Endothelial cell of umbilical vein (primary cell): ENCODE results near the gene EFEMP1. TPM values are rescaled to one million over a fixed set of nuclear protein-coding genes. Genes with fewer than 3 reads are reported as not detected.
A peak's percentile ranks its signal among the peaks of the same experiment; 100 is the strongest.

Experiments
- BruUV-seq: library from RNA; stranded (reverse); fragments of 400-500 nt; replicated peaks from 2 replicates; lab custom pipeline; 2021; lab: Mats Ljungman, UMichigan
- CTCF ChIA-PET: fragments of 300-600, 350-600 bp; sonication (Branson Sonifier 250); formaldehyde crosslinking; loops from one replicate; lab custom pipeline; 2021; ENCODE audit warnings: antibody characterized with exemption, inconsistent platforms; lab: Charles Lee
- POLR2A ChIA-PET: fragments of 300-600, 350-600 bp; sonication (Branson Sonifier 250); formaldehyde crosslinking; loops from one replicate; lab custom pipeline; 2021; ENCODE audit warnings: antibody characterized with exemption, inconsistent platforms; lab: Charles Lee
- DNase-seq: peaks from one replicate; pipeline ENCODE4 v3.0.0-alpha.2; 2011; ENCODE audit warnings: low read depth, low spot score
- FAIRE-seq: peaks from 2 replicates; lab custom pipeline; 2011; peaks lifted over from hg19 to GRCh38; lab: Jason Lieb, UNC
- H2AFZ ChIP-seq: 2 replicates; pipeline ENCODE4 v1.6.0; 2012; ENCODE audit warnings: low read depth, low read length, control low read depth, inconsistent platforms
- H3K27ac ChIP-seq: 2 replicates; pipeline ENCODE4 v1.5.1; 2011; ENCODE audit warnings: low read depth, mild to moderate bottlenecking, control low read depth, low read length, moderate library complexity; ENCODE audit not compliant: insufficient read depth
- H3K27me3 ChIP-seq, 2 experiments: 2 replicates each; pipeline versions ENCODE4 v1.6.0 to v1.6.1; 2011; ENCODE audit warnings: low read length in 2 of 2, mixed read lengths in 1 of 2; ENCODE audit not compliant: control insufficient read depth in 2 of 2, insufficient read depth in 2 of 2
- H3K36me3 ChIP-seq, 2 experiments: 2 replicates in 1 of 2; 3 replicates in 1 of 2; pipeline ENCODE4 v1.5.1; 2011; ENCODE audit warnings: low read length in 2 of 2, mild to moderate bottlenecking in 1 of 2, moderate library complexity in 1 of 2; ENCODE audit not compliant: control insufficient read depth in 2 of 2, insufficient read depth in 2 of 2; ENCODE audit errors: extremely low read depth in 1 of 2
- H3K4me1 ChIP-seq: 3 replicates; pipeline ENCODE4 v1.5.1; 2011; ENCODE audit warnings: mild to moderate bottlenecking, low read length; ENCODE audit not compliant: control insufficient read depth, insufficient read depth; ENCODE audit errors: extremely low read depth
- H3K4me2 ChIP-seq: 2 replicates; pipeline ENCODE4 v1.6.1; 2011; ENCODE audit warnings: low read length, control low read depth, mixed read lengths; ENCODE audit not compliant: insufficient read depth
- H3K4me3 ChIP-seq, 3 experiments: fragments of 200-600 bp in 1 of 3; sonication (generic), shearing (Covaris generic) in 1 of 3; replicated peaks in 1 of 3; 2 replicates each; pipeline ENCODE4 v1.5.1; 2011 to 2016; ENCODE audit warnings: control low read depth in 3 of 3, low read length in 3 of 3, mild to moderate bottlenecking in 2 of 3, inconsistent platforms in 1 of 3, low read depth in 1 of 3, moderate library complexity in 1 of 3; ENCODE audit not compliant: insufficient read depth in 1 of 3
- H3K79me2 ChIP-seq: 2 replicates; pipeline ENCODE4 v1.6.0; 2012; ENCODE audit warnings: low read length, inconsistent platforms; ENCODE audit not compliant: control insufficient read depth, insufficient read depth
- H3K9ac ChIP-seq: replicated peaks from 2 replicates; pipeline ENCODE3; 2011; ENCODE audit warnings: low read length, control low read depth; ENCODE audit not compliant: insufficient read depth; ENCODE audit errors: extremely low read depth
- H3K9me1 ChIP-seq: replicated peaks from 3 replicates; pipeline ENCODE4 v1.6.0; 2011; ENCODE audit warnings: mild to moderate bottlenecking, low read length; ENCODE audit not compliant: control insufficient read depth, insufficient read depth; ENCODE audit errors: extremely low read depth
- H3K9me3 ChIP-seq: replicated peaks from 2 replicates; pipeline ENCODE4 v1.5.1; 2012; ENCODE audit warnings: low read length, inconsistent platforms; ENCODE audit not compliant: control insufficient read depth, insufficient read depth
- H4K20me1 ChIP-seq: replicated peaks from 2 replicates; pipeline ENCODE3; 2011; ENCODE audit warnings: mild to moderate bottlenecking, low read length; ENCODE audit not compliant: control insufficient read depth, insufficient read depth; ENCODE audit errors: extremely low read depth
- CTCF ChIP-seq, 2 donors: IDR thresholded peaks; 1 replicate in 1 of 2; 2 replicates in 1 of 2; pipeline ENCODE4 v1.5.1; 2011; ENCODE audit warnings: low read length in 2 of 2, mild to moderate bottlenecking in 2 of 2, moderate library complexity in 2 of 2, control low read depth in 1 of 2, inconsistent platforms in 1 of 2, low read depth in 1 of 2; ENCODE audit not compliant: insufficient read depth in 1 of 2; ENCODE audit errors: extremely low read depth in 1 of 2
- EZH2 ChIP-seq: IDR thresholded peaks from 2 replicates; pipeline ENCODE4 v1.6.1; 2012; ENCODE audit warnings: borderline replicate concordance, low read depth, mild to moderate bottlenecking, moderate library complexity, low read length, inconsistent platforms; ENCODE audit not compliant: severe bottlenecking
- FOS ChIP-seq: IDR thresholded peaks from 2 replicates; pipeline ENCODE4 v1.6.1; 2011; ENCODE audit warnings: mild to moderate bottlenecking, low read length, moderate library complexity, borderline replicate concordance; ENCODE audit not compliant: insufficient read depth
- GATA2 ChIP-seq: IDR thresholded peaks from 2 replicates; pipeline ENCODE4 v1.7.0; 2011; ENCODE audit warnings: low read depth, mild to moderate bottlenecking, moderate library complexity, mixed read lengths, low read length; ENCODE audit not compliant: insufficient read length, insufficient read depth
- JUN ChIP-seq: IDR thresholded peaks from 2 replicates; pipeline ENCODE4 v1.6.1; 2011; ENCODE audit warnings: borderline replicate concordance, low read depth; ENCODE audit not compliant: insufficient read length, insufficient read depth
- MAX ChIP-seq: IDR thresholded peaks from 2 replicates; pipeline ENCODE4 v1.6.1; 2011; ENCODE audit not compliant: insufficient read depth, insufficient read length
- MYC ChIP-seq: IDR thresholded peaks from one replicate; pipeline ENCODE4 v1.6.1; 2011; ENCODE audit warnings: mild to moderate bottlenecking, low read depth, low read length
- POLR2A ChIP-seq: IDR thresholded peaks from 2 replicates; pipeline ENCODE4 v1.6.1; 2012; ENCODE audit warnings: low read depth, mild to moderate bottlenecking, control low read depth, low read length
- POLR2AphosphoS5 ChIP-seq: IDR thresholded peaks from 2 replicates; pipeline ENCODE4 v1.6.1; 2012; ENCODE audit warnings: low read depth, mild to moderate bottlenecking, control low read depth, low read length, moderate library complexity; ENCODE audit not compliant: insufficient read depth
- dilution Hi-C: fragments of 300-500 bp; cut with MboI; formaldehyde crosslinking; loops from one replicate; pipeline ENCODE4 v1.15.0; 2019; ENCODE audit warnings: low sequenced_read_pairs; ENCODE audit not compliant: extremely low pct_ligation_motif_present
- intact Hi-C: fragments of 100-400 bp; cut with micrococcal nuclease; formaldehyde crosslinking; loops from one replicate; pipeline ENCODE4 v1.10.0; 2022
- polyA plus RNA-seq, 4 experiments: library from polyadenylated mRNA; depleted of rRNA in 3 of 4; stranded (reverse) in 3 of 4; unstranded in 1 of 4; fragments of >200 nt; gene quantifications; 2 replicates each; pipeline versions ENCODE4 v1.2.1 to v1.2.3, GENCODE V29; 2011 to 2012; ENCODE audit warnings: missing spikeins in 1 of 4
- total RNA-seq: library from RNA; stranded (reverse); gene quantifications from 2 replicates; pipeline ENCODE4 v1.2.3, GENCODE V29; 2021

Gene EFEMP1
- total and polyA plus RNA-seq, 2 donors (not counting 3 experiments of a cell fraction or from before 2014, with no cell fraction given), result 2,981 to 11,813 TPM

DNA sequence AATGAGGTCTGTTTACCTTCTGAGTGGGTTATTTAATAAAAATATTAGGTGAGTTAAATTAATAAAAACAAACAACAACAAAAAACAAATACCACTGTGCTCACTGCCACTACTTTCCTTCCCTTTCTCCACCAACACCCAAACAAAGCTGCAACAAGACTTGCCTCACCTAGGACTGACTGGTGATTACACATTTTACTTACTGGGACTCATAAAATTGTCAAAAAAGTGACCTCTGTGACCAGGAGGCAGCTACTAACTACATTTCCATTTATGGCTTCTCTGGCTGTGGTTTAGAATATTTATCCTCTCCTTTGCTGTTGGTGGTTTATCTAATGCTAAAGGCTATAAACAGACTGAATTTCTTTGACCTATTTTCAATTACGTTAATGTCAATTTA is 39.8 kb downstream of the EFEMP1 start:
- dilution Hi-C loops (loop anchor here (25.0 kb wide), 1 partner anchor 103 kb away; no protein-coding TSS in a partner anchor), intact Hi-C loops (no loop called here)
- Histone ChIP-seq H3K79me2 (peaks cover 94% of the 10 kb centered on the region), H3K9ac (peak overlapping the region; percentile 62), H3K9me3 (no peaks in the 10 kb centered on the region), H3K4me2 (peak overlapping the region; percentile 27), H3K4me3 (no peak overlapping the region), H3K9me1 (no peaks in the 10 kb centered on the region), H3K36me3 (peaks cover 33 to 78% of the 10 kb centered on the region in 2 experiments), H3K27ac (peak overlapping the region; percentile 76), H3K4me1 (peaks cover 92% of the 10 kb centered on the region), H2AFZ (no peak overlapping the region), H3K27me3 (no peaks in the 10 kb centered on the region), H4K20me1 (peaks cover 10% of the 10 kb centered on the region)
- POLR2A ChIA-PET, result no interaction called here
- CTCF ChIA-PET, result interaction anchor here (2.0 kb wide), 1 partner anchor 77 kb away, joined by 7 read pairs; no protein-coding TSS in a partner anchor
- FAIRE-seq (no peak), DNase-seq (no peak)
- no TSS peak for BruUV-seq
- no peak for TF ChIP-seq MYC
- no peak for TF ChIP-seq EZH2
- no peak for TF ChIP-seq GATA2
- no peak for TF ChIP-seq CTCF (IDR thresholded peaks at IDR 0.05; ENCODE audit: extremely low read depth in 1 of 2, insufficient read depth in 1 of 2, low read depth in 1 of 2, low read length in 2 of 2)
- TF ChIP-seq POLR2A, result no peak
- no peak for TF ChIP-seq MAX
- TF ChIP-seq JUN, result no peak
- TF ChIP-seq POLR2AphosphoS5, result no peak
- TF ChIP-seq FOS, result no peak
